HepG2 (cell line): ENCODE results near the gene UACA. TPM values are rescaled to one million over a fixed set of nuclear protein-coding genes. Genes with fewer than 3 reads are reported as not detected.

ENCODE experiments used
- ATAC-seq: fragments of 200-7000 bp; cut with Tn5 transposase; 3 replicates; pipeline ENCODE4 v1.9.1; 2020; ENCODE audit warnings: mild to moderate bottlenecking, moderate library complexity
- BruUV-seq: library from RNA; stranded (reverse); fragments of 400-500 nt; replicated peaks from 2 replicates; lab custom pipeline; 2021; lab: Mats Ljungman, UMichigan
- CTCF ChIA-PET: fragments of 300-600 bp; formaldehyde crosslinking; extraction: SDS; loops from one replicate; lab custom pipeline; 2021; ENCODE audit warnings: low total read pairs, inconsistent platforms, low intra/inter-chr PET ratio; lab: Yijun Ruan, JAX
- POLR2A ChIA-PET: fragments of 350-600 bp; sonication (Branson Sonifier 250); formaldehyde crosslinking; loops from one replicate; lab custom pipeline; 2020; ENCODE audit warnings: antibody characterized with exemption, inconsistent platforms; lab: Yijun Ruan, JAX
- DNase-seq: peaks from one replicate; pipeline ENCODE4 v3.0.0-alpha.2; 2015; ENCODE audit warnings: low spot score
- FAIRE-seq: peaks from 3 replicates; lab custom pipeline; 2011; peaks lifted over from hg19 to GRCh38; lab: Jason Lieb, UNC
- H2AFZ ChIP-seq: one replicate; pipeline ENCODE4 v1.6.1; 2011; ENCODE audit warnings: low read length, inconsistent platforms
- H3K27ac ChIP-seq: fragments of 300-600 bp; 3 replicates; pipeline ENCODE4 v1.8.0; 2011; ENCODE audit warnings: mixed run types, mild to moderate bottlenecking, mixed read lengths, low read length, inconsistent platforms; ENCODE audit not compliant: insufficient read depth; ENCODE audit errors: extremely low read length
- H3K27me3 ChIP-seq, 2 experiments: fragments of 200-600 bp in 1 of 2; 2 replicates in 1 of 2; 3 replicates in 1 of 2; pipeline versions ENCODE4 v1.6.0 to v1.8.0; 2011; ENCODE audit warnings: low read length in 2 of 2, mild to moderate bottlenecking in 2 of 2, moderate library complexity in 2 of 2, inconsistent platforms in 1 of 2; ENCODE audit not compliant: insufficient read depth in 2 of 2, control insufficient read depth in 1 of 2
- H3K36me3 ChIP-seq, 2 experiments: fragments of 200-600 bp in 1 of 2; replicated peaks in 1 of 2; 2 replicates in 1 of 2; 3 replicates in 1 of 2; pipeline versions ENCODE4 v1.5.1 to v1.8.0; 2011; ENCODE audit warnings: low read length in 2 of 2, inconsistent platforms in 1 of 2; ENCODE audit not compliant: insufficient read depth in 2 of 2, control insufficient read depth in 1 of 2
- H3K4me1 ChIP-seq: 2 replicates; pipeline ENCODE4 v1.5.1; 2012; ENCODE audit warnings: low read length, inconsistent platforms; ENCODE audit not compliant: insufficient read depth
- H3K4me2 ChIP-seq: 2 replicates; pipeline ENCODE4 v1.6.0; 2011; ENCODE audit warnings: low read depth, low read length, inconsistent platforms
- H3K4me3 ChIP-seq, 3 experiments: fragments of 200-600 bp in 1 of 3; sonication (generic), shearing (Covaris generic) in 1 of 3; replicated peaks in 1 of 3; 2 replicates each; pipeline ENCODE4 v1.5.1; 2011 to 2016; ENCODE audit warnings: low read length in 3 of 3, inconsistent platforms in 2 of 3, low read depth in 2 of 3, mild to moderate bottlenecking in 2 of 3, control low read depth in 1 of 3, mixed read lengths in 1 of 3; ENCODE audit not compliant: insufficient read depth in 1 of 3
- H3K79me2 ChIP-seq: one replicate; pipeline ENCODE4 v1.6.1; 2011; ENCODE audit warnings: low read length, inconsistent platforms; ENCODE audit not compliant: insufficient read depth
- H3K9ac ChIP-seq: 2 replicates; pipeline ENCODE4 v1.6.0; 2011; ENCODE audit warnings: mild to moderate bottlenecking, low read depth, low read length, inconsistent platforms; ENCODE audit not compliant: insufficient read depth
- H3K9me3 ChIP-seq: 2 replicates; pipeline ENCODE4 v1.5.1; 2012; ENCODE audit warnings: mild to moderate bottlenecking, low read length
- H4K20me1 ChIP-seq: 2 replicates; pipeline ENCODE4 v1.6.0; 2011; ENCODE audit warnings: inconsistent platforms, mild to moderate bottlenecking, low read length, moderate library complexity; ENCODE audit not compliant: insufficient read depth
- ARID2 ChIP-seq: sonication (generic); formaldehyde crosslinking; IDR thresholded peaks from 2 replicates; pipeline ENCODE4 v1.8.1; 2022; ENCODE audit warnings: mild to moderate bottlenecking, missing genetic modification reagents, borderline replicate concordance
- BCL3 ChIP-seq: sonication (generic); formaldehyde crosslinking; IDR thresholded peaks from 2 replicates; pipeline ENCODE4 v1.5.1; 2020; ENCODE audit warnings: mild to moderate bottlenecking, missing genetic modification reagents, moderate library complexity
- BRD4 ChIP-seq: sonication (generic); formaldehyde crosslinking; IDR thresholded peaks from 2 replicates; pipeline ENCODE4 v1.4.0; 2020; ENCODE audit warnings: missing genetic modification reagents
- FLYWCH1 ChIP-seq: sonication (generic); formaldehyde crosslinking; IDR thresholded peaks from 2 replicates; pipeline ENCODE4 v1.8.1; 2023; ENCODE audit warnings: mild to moderate bottlenecking, missing genetic modification reagents
- MIER3 ChIP-seq: IDR thresholded peaks from 2 replicates; pipeline ENCODE4 v1.6.1; 2016; ENCODE audit warnings: missing compliant biosample characterization, borderline replicate concordance
- PLRG1 ChIP-seq: fragments of 450-650 bp; conservative IDR thresholded peaks from 2 replicates; pipeline ENCODE4 v1.6.1; 2016
- TBL1XR1 ChIP-seq: fragments of 150-350 bp; IDR thresholded peaks from 2 replicates; pipeline ENCODE4 v1.6.1; 2014; ENCODE audit warnings: borderline replicate concordance, low read length; ENCODE audit not compliant: partially characterized antibody
- ZNF484 ChIP-seq: sonication (generic); formaldehyde crosslinking; IDR thresholded peaks from 2 replicates; pipeline ENCODE4 v1.5.1; 2020; ENCODE audit warnings: mild to moderate bottlenecking, low read depth, missing genetic modification reagents, borderline replicate concordance
- ZNF670 ChIP-seq: sonication (generic); formaldehyde crosslinking; IDR thresholded peaks from 2 replicates; pipeline ENCODE4 v1.8.0; 2022; ENCODE audit warnings: mild to moderate bottlenecking, missing genetic modification reagents, borderline replicate concordance
- ZNF777 ChIP-seq: sonication (generic); formaldehyde crosslinking; IDR thresholded peaks from 2 replicates; pipeline ENCODE4 v1.4.0; 2020; ENCODE audit warnings: missing genetic modification reagents
- WGBS: methylation state at CpG from one replicate; pipeline ENCODE4 v1.1.6; 2017; ENCODE audit warnings: low lambda C conversion rate; 5-methylcytosine and 5-hydroxymethylcytosine counted together
- in situ Hi-C: cut with HindIII; loops from 2 replicates; pipeline ENCODE4 v1.10.0; 2017; ENCODE audit warnings: low pct_unique_long_range_greater_than_20kb; ENCODE audit not compliant: extremely low pct_ligation_motif_present
- intact Hi-C: fragments of 100-400 bp; cut with micrococcal nuclease; formaldehyde crosslinking; loops from one replicate; pipeline ENCODE4 v1.10.0; 2022; ENCODE audit not compliant: unreplicated experiment
- polyA plus RNA-seq, 8 experiments: library from polyadenylated mRNA; depleted of rRNA in 3 of 8; stranded (reverse) in 7 of 8; unstranded in 1 of 8; fragments of >200 nt; fragmentation: Illumina TruSeq in 4 of 8; extraction: Trizol in 4 of 8; gene quantifications; 2 replicates each; pipeline versions ENCODE4 v1.2.1 to v1.2.3, GENCODE V29; 2011 to 2016; ENCODE audit warnings: low read depth in 4 of 8, missing spikeins in 1 of 8, mixed read lengths in 1 of 8; ENCODE audit not compliant: insufficient read depth in 1 of 8
- total RNA-seq, 5 experiments: library from RNA; depleted of rRNA; stranded (reverse); fragments of >200 nt; fragmentation: Illumina TruSeq; extraction: Trizol; gene quantifications; 2 replicates each; pipeline ENCODE4 v1.2.3, GENCODE V29; 2016; ENCODE audit warnings: low read depth in 1 of 5
- TF ChIP-seq, protein P1 (sequence below): sonication (generic); formaldehyde crosslinking; IDR thresholded peaks from 2 replicates; pipeline ENCODE4 v1.4.0; 2020; ENCODE audit warnings: mild to moderate bottlenecking, low read depth, missing genetic modification reagents
- TF ChIP-seq, protein P2 (sequence below): sonication (generic); formaldehyde crosslinking; IDR thresholded peaks from 2 replicates; pipeline ENCODE4 v1.5.0; 2020; ENCODE audit warnings: mild to moderate bottlenecking, missing genetic modification reagents
- TF ChIP-seq, protein P3 (sequence below): IDR thresholded peaks from 2 replicates; pipeline ENCODE4 v1.4.0; 2020; ENCODE audit warnings: mild to moderate bottlenecking, missing genetic modification reagents

The UACA gene
- total and polyA plus RNA-seq, 2 of the 13 experiments (the other 11 are each of a cell fraction or from before 2014, with no cell fraction given) = 17.8 to 39.2 TPM

DNA sequence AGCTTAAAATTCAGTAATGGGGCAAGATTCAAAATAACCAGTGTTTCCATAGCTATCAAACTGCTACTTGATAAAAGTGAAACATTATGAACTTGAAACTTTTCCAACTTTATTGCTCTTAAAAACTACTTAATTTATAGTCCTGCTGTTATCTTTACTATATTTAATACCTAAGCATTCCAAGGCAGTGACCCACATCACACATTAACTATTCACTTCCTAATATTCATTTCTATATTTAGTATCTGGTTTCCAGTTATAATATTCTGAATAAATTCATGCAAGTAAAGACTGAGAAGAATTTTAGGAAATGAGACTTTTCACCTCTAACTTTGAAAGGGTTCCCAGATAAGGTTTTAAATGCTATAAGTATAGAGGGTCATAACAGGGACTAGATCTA is 64.9 kb downstream of the UACA start (continued):
- TF ChIP-seq BCL3 (CRISPR knock-in tag) = no peak
- TF ChIP-seq, protein P1, sequence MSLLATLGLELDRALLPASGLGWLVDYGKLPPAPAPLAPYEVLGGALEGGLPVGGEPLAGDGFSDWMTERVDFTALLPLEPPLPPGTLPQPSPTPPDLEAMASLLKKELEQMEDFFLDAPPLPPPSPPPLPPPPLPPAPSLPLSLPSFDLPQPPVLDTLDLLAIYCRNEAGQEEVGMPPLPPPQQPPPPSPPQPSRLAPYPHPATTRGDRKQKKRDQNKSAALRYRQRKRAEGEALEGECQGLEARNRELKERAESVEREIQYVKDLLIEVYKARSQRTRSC (CRISPR knock-in tag) = no peak
- TF ChIP-seq PLRG1 = no peak
- no peak for TF ChIP-seq ZNF777
- TF ChIP-seq ARID2 (CRISPR knock-in tag) = no peak

DNA sequence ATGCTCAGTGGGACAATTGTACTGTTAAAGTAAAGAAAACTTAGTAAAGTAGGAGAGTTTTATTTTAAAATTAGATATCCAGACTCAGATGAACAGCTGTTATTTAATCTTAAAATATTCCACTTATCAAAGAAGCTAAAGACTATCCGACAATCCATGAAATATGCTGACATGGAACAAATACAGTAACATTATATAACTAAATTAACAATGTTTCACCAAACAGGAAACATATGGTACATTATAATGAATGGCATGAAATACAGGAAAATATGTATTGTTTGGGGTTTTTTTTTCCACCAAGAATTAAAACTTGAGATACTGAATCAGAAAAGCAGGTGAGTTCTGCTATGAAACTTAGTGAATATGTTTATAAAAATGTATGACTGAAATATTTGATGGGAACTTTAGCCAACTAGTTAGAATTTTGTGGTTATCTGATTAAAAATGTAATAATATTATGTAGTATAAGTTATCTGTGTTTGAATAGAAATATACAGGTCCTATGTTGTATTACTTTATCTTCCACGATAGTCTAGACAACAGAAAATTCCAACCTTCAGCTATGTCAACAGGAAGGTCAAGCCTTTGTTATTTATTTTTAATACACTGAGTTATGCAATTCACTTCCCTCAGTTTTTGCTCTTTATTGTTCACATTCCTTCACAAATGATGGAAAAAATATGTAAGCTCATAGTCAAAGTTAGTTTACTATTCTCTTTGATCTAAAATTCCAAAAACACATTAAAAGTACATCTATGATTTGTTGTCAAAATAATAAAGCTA is 72.7 kb downstream of the UACA start:
- DNase-seq (peak; percentile 36), ATAC-seq (no peak), FAIRE-seq (no peak)
- H3K36me3 ChIP-seq = peaks cover 0 to 4% of the 10 kb centered on the region in 2 experiments; a peak in 2 of 5 replicates
- ChIA-PET CTCF (no interaction called here), POLR2A (no interaction called here)
- no peaks in the 10 kb centered on the region for H3K9me3 ChIP-seq
- H3K4me3 ChIP-seq = no peak overlapping the region
- peaks cover 25% of the 10 kb centered on the region for H3K4me1 ChIP-seq
- H3K27ac ChIP-seq = no peak overlapping the region
- no peak overlapping the region for H2AFZ ChIP-seq
- H3K4me2 ChIP-seq = no peak overlapping the region
- no peak overlapping the region for H3K9ac ChIP-seq
- no peaks in the 10 kb centered on the region for H4K20me1 ChIP-seq
- H3K27me3 ChIP-seq = no peaks in the 10 kb centered on the region
- 53% methylated on average over 2 of the region's 2 CpGs for WGBS
- in situ Hi-C loops (no loop called here), intact Hi-C loops (no loop called here)
- no TSS peak for BruUV-seq
- no peaks in the 10 kb centered on the region for H3K79me2 ChIP-seq
- TF ChIP-seq ZNF484 (CRISPR knock-in tag) = no peak
- TF ChIP-seq, protein P2, sequence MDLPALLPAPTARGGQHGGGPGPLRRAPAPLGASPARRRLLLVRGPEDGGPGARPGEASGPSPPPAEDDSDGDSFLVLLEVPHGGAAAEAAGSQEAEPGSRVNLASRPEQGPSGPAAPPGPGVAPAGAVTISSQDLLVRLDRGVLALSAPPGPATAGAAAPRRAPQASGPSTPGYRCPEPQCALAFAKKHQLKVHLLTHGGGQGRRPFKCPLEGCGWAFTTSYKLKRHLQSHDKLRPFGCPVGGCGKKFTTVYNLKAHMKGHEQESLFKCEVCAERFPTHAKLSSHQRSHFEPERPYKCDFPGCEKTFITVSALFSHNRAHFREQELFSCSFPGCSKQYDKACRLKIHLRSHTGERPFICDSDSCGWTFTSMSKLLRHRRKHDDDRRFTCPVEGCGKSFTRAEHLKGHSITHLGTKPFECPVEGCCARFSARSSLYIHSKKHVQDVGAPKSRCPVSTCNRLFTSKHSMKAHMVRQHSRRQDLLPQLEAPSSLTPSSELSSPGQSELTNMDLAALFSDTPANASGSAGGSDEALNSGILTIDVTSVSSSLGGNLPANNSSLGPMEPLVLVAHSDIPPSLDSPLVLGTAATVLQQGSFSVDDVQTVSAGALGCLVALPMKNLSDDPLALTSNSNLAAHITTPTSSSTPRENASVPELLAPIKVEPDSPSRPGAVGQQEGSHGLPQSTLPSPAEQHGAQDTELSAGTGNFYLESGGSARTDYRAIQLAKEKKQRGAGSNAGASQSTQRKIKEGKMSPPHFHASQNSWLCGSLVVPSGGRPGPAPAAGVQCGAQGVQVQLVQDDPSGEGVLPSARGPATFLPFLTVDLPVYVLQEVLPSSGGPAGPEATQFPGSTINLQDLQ (CRISPR knock-in tag) = no peak
- no peak for TF ChIP-seq ZNF670
- no peak for TF ChIP-seq MIER3 (CRISPR knock-in tag)
- no peak for TF ChIP-seq BRD4
- TF ChIP-seq FLYWCH1 = no peak
- TF ChIP-seq TBL1XR1 = peak; percentile 94
- TF ChIP-seq, protein P3, sequence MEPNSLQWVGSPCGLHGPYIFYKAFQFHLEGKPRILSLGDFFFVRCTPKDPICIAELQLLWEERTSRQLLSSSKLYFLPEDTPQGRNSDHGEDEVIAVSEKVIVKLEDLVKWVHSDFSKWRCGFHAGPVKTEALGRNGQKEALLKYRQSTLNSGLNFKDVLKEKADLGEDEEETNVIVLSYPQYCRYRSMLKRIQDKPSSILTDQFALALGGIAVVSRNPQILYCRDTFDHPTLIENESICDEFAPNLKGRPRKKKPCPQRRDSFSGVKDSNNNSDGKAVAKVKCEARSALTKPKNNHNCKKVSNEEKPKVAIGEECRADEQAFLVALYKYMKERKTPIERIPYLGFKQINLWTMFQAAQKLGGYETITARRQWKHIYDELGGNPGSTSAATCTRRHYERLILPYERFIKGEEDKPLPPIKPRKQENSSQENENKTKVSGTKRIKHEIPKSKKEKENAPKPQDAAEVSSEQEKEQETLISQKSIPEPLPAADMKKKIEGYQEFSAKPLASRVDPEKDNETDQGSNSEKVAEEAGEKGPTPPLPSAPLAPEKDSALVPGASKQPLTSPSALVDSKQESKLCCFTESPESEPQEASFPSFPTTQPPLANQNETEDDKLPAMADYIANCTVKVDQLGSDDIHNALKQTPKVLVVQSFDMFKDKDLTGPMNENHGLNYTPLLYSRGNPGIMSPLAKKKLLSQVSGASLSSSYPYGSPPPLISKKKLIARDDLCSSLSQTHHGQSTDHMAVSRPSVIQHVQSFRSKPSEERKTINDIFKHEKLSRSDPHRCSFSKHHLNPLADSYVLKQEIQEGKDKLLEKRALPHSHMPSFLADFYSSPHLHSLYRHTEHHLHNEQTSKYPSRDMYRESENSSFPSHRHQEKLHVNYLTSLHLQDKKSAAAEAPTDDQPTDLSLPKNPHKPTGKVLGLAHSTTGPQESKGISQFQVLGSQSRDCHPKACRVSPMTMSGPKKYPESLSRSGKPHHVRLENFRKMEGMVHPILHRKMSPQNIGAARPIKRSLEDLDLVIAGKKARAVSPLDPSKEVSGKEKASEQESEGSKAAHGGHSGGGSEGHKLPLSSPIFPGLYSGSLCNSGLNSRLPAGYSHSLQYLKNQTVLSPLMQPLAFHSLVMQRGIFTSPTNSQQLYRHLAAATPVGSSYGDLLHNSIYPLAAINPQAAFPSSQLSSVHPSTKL (CRISPR knock-in tag) = peak; percentile 85
